Psoas muscle (tissue), 8 donors: ENCODE results near the gene STRIP2. TPM values are rescaled to one million over a fixed set of nuclear protein-coding genes. Genes with fewer than 3 reads are reported as not detected.

Source experiments
- ATAC-seq, 4 donors: fragments of 200-7000 bp; cut with Tn5 transposase; one replicate each; pipeline ENCODE4 v1.9.1; 2020; ENCODE audit warnings: moderate library complexity in 3 of 4, mild to moderate bottlenecking in 2 of 4
- DNase-seq, 2 donors: peaks; one replicate each; pipeline ENCODE4 v3.0.0-alpha.2; 2020
- H3K27ac ChIP-seq: fragments of 200-600 bp; one replicate; pipeline ENCODE4 v1.8.0; 2022
- H3K27me3 ChIP-seq, 3 donors: fragments of 200-600 bp in 1 of 3; one replicate each; pipeline versions ENCODE4 v1.6.1 to v1.8.0; 2013 to 2022; ENCODE audit warnings: low read length in 2 of 3, mild to moderate bottlenecking in 2 of 3, moderate library complexity in 1 of 3; ENCODE audit not compliant: insufficient read depth in 3 of 3
- H3K36me3 ChIP-seq, 2 donors: fragments of 200-600 bp in 1 of 2; one replicate each; pipeline versions ENCODE4 v1.6.1 to v1.8.0; 2013 to 2022; ENCODE audit warnings: low read depth in 1 of 2, mild to moderate bottlenecking in 1 of 2, moderate library complexity in 1 of 2; ENCODE audit not compliant: insufficient read depth in 1 of 2
- H3K4me1 ChIP-seq: fragments of 200-600 bp; one replicate; pipeline ENCODE4 v1.8.0; 2022
- H3K4me3 ChIP-seq: fragments of 200-600 bp; one replicate; pipeline ENCODE4 v1.8.0; 2022; ENCODE audit warnings: mild to moderate bottlenecking
- H3K9me3 ChIP-seq: fragments of 200-600 bp; one replicate; pipeline ENCODE4 v1.8.0; 2022
- CTCF ChIP-seq: fragments of 200-600 bp; IDR thresholded peaks from one replicate; pipeline ENCODE4 v1.8.0; 2022; ENCODE audit warnings: antibody characterized with exemption
- WGBS, 3 donors: extraction: QIAGEN DNeasy Blood & Tissue Kit; methylation state at CpG; one replicate each; pipeline versions ENCODE4 v1.1.6 to v1.1.7; 2013; 5-methylcytosine and 5-hydroxymethylcytosine counted together
- intact Hi-C, 2 donors: fragments of 100-400 bp; cut with DNase I; formaldehyde crosslinking; loops; one replicate each; pipeline versions ENCODE4 v1.11.0 to v1.14.2; 2022
- polyA plus RNA-seq, 3 donors: library from polyadenylated mRNA; stranded (reverse); fragments of 200-250 nt; gene quantifications; one replicate each; pipeline ENCODE4 v1.2.3, GENCODE V29; 2013
- total RNA-seq, 4 donors: library from RNA; stranded (reverse); fragmentation: NEBNext Ultra II Directional in 2 of 4; extraction: Animal tissue kit (Norgen Biotek cat#: 25700) in 2 of 4; gene quantifications; one replicate each; pipeline versions ENCODE4 v1.2.1 to v1.2.4, GENCODE V29; 2021 to 2023
- donor health status: healthy with polysubstance abuse.
- donor health status: DM: no; HTN: no; CAD: no; lungs with moderate emphysema.
- donor health status: Bipolar disorder and iron deficiency.
- donor health status: healthy.
- donor health status: DM: yes; HTN: yes; CAD: no.
- donor health status: DM: no; HTN: no; CAD: no.
- donor health status: DM: no; HTN: no; CAD: no.
- donor health status: DM: yes; HTN: yes; CAD: no.

Gene STRIP2
- total and polyA plus RNA-seq, 7 donors, result 14.5 to 94.4 (median 46.6) TPM

DNA sequence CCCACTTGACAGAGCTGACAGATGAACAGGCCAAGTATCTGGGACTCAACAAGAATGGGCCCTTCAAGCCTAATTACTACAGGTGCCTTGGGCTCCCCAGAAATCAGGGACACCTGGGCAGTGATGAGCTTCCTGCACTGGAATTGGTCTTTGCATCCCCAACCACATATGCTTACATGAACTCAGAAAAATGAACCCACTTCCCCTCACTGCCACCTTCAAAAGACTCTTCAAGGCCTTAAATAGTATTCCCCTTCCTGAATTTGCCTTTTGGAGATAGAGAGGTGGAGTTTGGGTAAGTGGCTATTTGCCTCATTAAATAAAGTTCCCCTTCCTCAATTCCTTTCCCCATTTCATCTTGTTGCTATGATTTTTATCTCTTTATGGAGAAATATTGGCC, 7.8 kb upstream of the STRIP2 start:
- no peaks in the 10 kb centered on the region for H3K9me3 ChIP-seq
- peaks cover 22% of the 10 kb centered on the region for H3K4me1 ChIP-seq
- no peak for TF ChIP-seq CTCF
- no peak for DNase-seq
- intact Hi-C loops, result no loop called here
- no peaks in the 10 kb centered on the region for H3K27me3 ChIP-seq
- ATAC-seq, result no peak
- H3K36me3 ChIP-seq, result peaks cover 0 to 38% of the 10 kb centered on the region in 2 donors
- H3K27ac ChIP-seq, result no peak overlapping the region
- no peak overlapping the region for H3K4me3 ChIP-seq

DNA sequence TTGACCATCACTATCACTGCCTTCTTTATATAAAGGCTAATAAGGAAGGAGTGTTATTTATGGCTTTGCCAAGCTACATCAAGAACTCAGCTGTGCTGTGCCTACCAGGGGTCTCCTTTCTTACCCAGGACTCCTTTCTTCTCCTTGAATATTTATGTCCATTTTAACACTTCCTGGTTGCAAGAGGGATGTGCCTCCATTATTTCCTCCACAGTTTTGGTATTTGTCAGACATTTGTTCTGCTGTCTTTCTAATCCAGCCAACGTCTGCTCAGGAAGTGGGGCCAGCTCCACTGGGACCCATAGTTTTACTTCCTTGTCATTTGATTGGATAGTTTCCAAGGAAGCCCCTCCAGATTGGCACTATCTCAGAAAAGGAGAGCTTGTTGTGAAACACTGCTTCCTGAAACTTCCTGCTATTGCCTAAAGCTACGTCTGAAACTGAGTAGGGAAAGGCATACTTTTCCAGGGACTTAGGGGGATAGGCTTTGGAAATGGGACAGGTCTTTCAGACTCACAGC, 6.6 kb upstream of the STRIP2 start:
- Histone ChIP-seq H3K4me1 (peaks cover 12% of the 10 kb centered on the region), H3K27ac (no peak overlapping the region), H3K4me3 (no peak overlapping the region), H3K27me3 (no peaks in the 10 kb centered on the region), H3K9me3 (no peaks in the 10 kb centered on the region), H3K36me3 (peaks cover 0 to 38% of the 10 kb centered on the region in 2 donors)
- no peak for ATAC-seq
- 33 to 54% (median 41%) methylated on average over 2 of the region's 2 CpGs for WGBS, 3 donors
- no peak for DNase-seq
- no peak for TF ChIP-seq CTCF
- intact Hi-C loops, result no loop called here

DNA sequence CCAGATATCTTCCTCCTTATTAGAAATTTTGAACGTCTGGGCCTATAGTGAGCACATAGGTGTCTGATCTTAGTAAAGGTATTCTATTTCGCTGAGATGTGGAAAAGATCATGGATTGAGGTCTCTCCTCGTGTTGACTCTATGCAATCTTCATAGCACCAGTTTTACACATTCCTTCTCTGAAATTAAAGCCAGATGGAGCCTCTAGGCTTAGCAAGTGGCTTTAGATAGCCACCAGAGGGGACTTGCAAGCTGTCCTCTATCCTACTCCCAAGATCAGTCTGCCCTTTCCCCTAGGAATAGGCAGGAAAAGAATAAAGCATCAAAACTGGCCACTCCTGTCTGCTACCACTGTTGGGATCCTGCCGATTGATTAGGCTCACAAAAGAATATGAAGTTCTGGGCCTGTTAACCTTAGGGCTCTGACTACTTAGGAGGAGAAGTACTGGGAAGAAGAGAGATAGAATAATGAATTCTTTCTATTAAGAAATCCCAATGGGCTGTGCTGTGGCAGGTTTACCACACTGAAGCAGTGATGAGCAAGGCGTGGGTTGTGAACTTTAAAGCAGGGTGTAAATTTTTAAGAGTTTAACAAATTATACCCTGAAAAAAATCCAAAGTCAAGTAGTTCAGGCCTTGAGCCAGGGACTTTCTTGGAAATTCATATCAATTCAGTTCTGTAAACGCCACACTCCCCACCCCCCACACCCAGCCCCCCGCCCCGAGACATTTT, 2.2 kb upstream of the STRIP2 start:
- no peak overlapping the region for H3K4me3 ChIP-seq
- H3K27me3 ChIP-seq, result no peaks in the 10 kb centered on the region
- TF ChIP-seq CTCF, result no peak
- no peaks in the 10 kb centered on the region for H3K9me3 ChIP-seq
- no peak overlapping the region for H3K27ac ChIP-seq
- peaks cover 0 to 11% of the 10 kb centered on the region in 2 donors for H3K36me3 ChIP-seq
- H3K4me1 ChIP-seq, result no peaks in the 10 kb centered on the region
- no peak for ATAC-seq
- DNase-seq, result no peak
- WGBS, 3 donors, result 75 to 85% (median 79%) methylated on average over 8 of the region's 8 CpGs
- intact Hi-C loops, result loop anchor here in 1 of 2 donors (5.0 kb wide), 1 partner anchor 35 kb away; no protein-coding TSS in a partner anchor

GRCh38 chr7:129434675-129435318, 565 bp downstream of the STRIP2 start:
- ATAC-seq, result peak in 3 of 4 donors; percentile 16 to 36 (median 31)
- intact Hi-C loops, result loop anchor here in 1 of 2 donors (5.0 kb wide), 1 partner anchor 37 kb away; no protein-coding TSS in a partner anchor
- H3K27me3 ChIP-seq, result no peaks in the 10 kb centered on the region
- DNase-seq, result peak; percentile 18 to 55
- WGBS, 3 donors, result 0 to 1% (median 1%) methylated on average over 37 to 44 of the region's 44 CpGs
- no peak for TF ChIP-seq CTCF
- no peaks in the 10 kb centered on the region for H3K9me3 ChIP-seq
- peaks cover 13% of the 10 kb centered on the region for H3K4me1 ChIP-seq
- peak overlapping the region; percentile 95 for H3K4me3 ChIP-seq
- H3K36me3 ChIP-seq, result peaks cover 0 to under 1% of the 10 kb centered on the region in 2 donors
- peak overlapping the region; percentile 91 for H3K27ac ChIP-seq
